HG03521 (cell line): ENCODE results near the gene P2RX6.
A peak's percentile ranks its signal among the peaks of the same experiment; 100 is the strongest.

Experiments used
- ATAC-seq: cut with Tn5 transposase; IDR thresholded peaks from one replicate; pipeline ENCODE4 v1.9.1; 2021; ENCODE audit warnings: mild to moderate bottlenecking, moderate library complexity; ENCODE audit not compliant: unreplicated experiment

Gene P2RX6

GRCh38 chr22:21010426-21011113, 4.4 kb upstream of the P2RX6 start:
- no peak for ATAC-seq

GRCh38 chr22:21012446-21013407, 2.2 kb upstream of the P2RX6 start:
- ATAC-seq: no peak

GRCh38 chr22:21013657-21014201, 1.2 kb upstream of the P2RX6 start:
- ATAC-seq: no peak

- peak; percentile 91 for ATAC-seq
Measured at GRCh38 chr22:21014202-21014725, 701 bp upstream of the P2RX6 start.

GRCh38 chr22:21015466-21016006, 571 bp downstream of the P2RX6 start:
- no peak for ATAC-seq

- no peak for ATAC-seq
Measured at GRCh38 chr22:21016644-21017420, 1.9 kb downstream of the P2RX6 start.

- no peak for ATAC-seq
Measured at GRCh38 chr22:21018314-21018713, 3.3 kb downstream of the P2RX6 start.

GRCh38 chr22:21020802-21021429, 6.0 kb downstream of the P2RX6 start:
- ATAC-seq: no peak

- no peak for ATAC-seq
Measured at GRCh38 chr22:21022507-21022906, 7.5 kb downstream of the P2RX6 start.

- no peak for ATAC-seq
Measured at GRCh38 chr22:21022955-21023614, 8.1 kb downstream of the P2RX6 start.

GRCh38 chr22:21025266-21025665, 10.3 kb downstream of the P2RX6 start:
- ATAC-seq: no peak

- no peak for ATAC-seq
Measured at GRCh38 chr22:21025763-21026755, 11.1 kb downstream of the P2RX6 start.

GRCh38 chr22:21026783-21027692, 12.1 kb downstream of the P2RX6 start:
- ATAC-seq: no peak

- ATAC-seq: no peak
Measured at GRCh38 chr22:21028277-21029251, 13.6 kb downstream of the P2RX6 start.

- no peak for ATAC-seq
Measured at GRCh38 chr22:21029486-21030025, 14.6 kb downstream of the P2RX6 start.

- no peak for ATAC-seq
Measured at GRCh38 chr22:21030032-21030431, 15.1 kb downstream of the P2RX6 start.
